Thoracic aorta (tissue), 2 donors: Measurements from ENCODE around the gene TMEM134. TPM values are rescaled to one million over a fixed set of nuclear protein-coding genes. Genes with fewer than 3 reads are reported as not detected.

Experiments
- ATAC-seq: fragments of 150-250 bp; one replicate; pipeline ENCODE4 v1.8.0; 2017; ENCODE audit warnings: low read depth; ENCODE audit not compliant: insufficient number of reproducible peaks, low FRiP score
- DNase-seq: peaks from one replicate; pipeline ENCODE4 v3.0.0-alpha.2; 2020; ENCODE audit warnings: low spot score
- H3K27ac ChIP-seq, 2 donors: fragments of 200-600 bp; sonication (generic); 1 replicate in 1 of 2; 2 replicates in 1 of 2; pipeline ENCODE4 v1.5.1; 2016; ENCODE audit warnings: mild to moderate bottlenecking in 2 of 2, moderate library complexity in 2 of 2
- H3K27me3 ChIP-seq: fragments of 200-600 bp; sonication (generic); replicated peaks from 2 replicates; pipeline ENCODE4 v1.6.0; 2016; ENCODE audit warnings: mild to moderate bottlenecking; ENCODE audit not compliant: insufficient read depth
- H3K36me3 ChIP-seq: fragments of 200-600 bp; sonication (generic); one replicate; pipeline ENCODE4 v1.5.1; 2016
- H3K4me1 ChIP-seq, 2 donors: fragments of 200-600 bp; sonication (generic); 1 replicate in 1 of 2; 2 replicates in 1 of 2; pipeline versions ENCODE4 v1.5.1 to v1.6.0; 2016; ENCODE audit warnings: low read depth in 2 of 2, mild to moderate bottlenecking in 1 of 2; ENCODE audit not compliant: control insufficient read depth in 1 of 2
- H3K4me3 ChIP-seq: fragments of 200-600 bp; sonication (generic); 2 replicates; pipeline ENCODE4 v1.5.1; 2016; ENCODE audit warnings: mild to moderate bottlenecking
- H3K9me3 ChIP-seq: fragments of 200-600 bp; sonication (generic); 2 replicates; pipeline ENCODE4 v1.5.1; 2016
- total RNA-seq, 2 donors: library from RNA; depleted of rRNA; stranded (reverse); fragments of >200 nt; gene quantifications; one replicate each; pipeline versions ENCODE4 v1.1.0 to v1.2.3, GENCODE V29; 2016
- TF ChIP-seq, protein P1 (sequence below): fragments of 200-600 bp; sonication (generic); IDR thresholded peaks from one replicate; pipeline ENCODE4 v1.5.1; 2019; ENCODE audit warnings: antibody characterized with exemption

TMEM134 gene
- total RNA-seq, 2 donors from 2014 or later = 66.7 to 67.7 TPM

DNA sequence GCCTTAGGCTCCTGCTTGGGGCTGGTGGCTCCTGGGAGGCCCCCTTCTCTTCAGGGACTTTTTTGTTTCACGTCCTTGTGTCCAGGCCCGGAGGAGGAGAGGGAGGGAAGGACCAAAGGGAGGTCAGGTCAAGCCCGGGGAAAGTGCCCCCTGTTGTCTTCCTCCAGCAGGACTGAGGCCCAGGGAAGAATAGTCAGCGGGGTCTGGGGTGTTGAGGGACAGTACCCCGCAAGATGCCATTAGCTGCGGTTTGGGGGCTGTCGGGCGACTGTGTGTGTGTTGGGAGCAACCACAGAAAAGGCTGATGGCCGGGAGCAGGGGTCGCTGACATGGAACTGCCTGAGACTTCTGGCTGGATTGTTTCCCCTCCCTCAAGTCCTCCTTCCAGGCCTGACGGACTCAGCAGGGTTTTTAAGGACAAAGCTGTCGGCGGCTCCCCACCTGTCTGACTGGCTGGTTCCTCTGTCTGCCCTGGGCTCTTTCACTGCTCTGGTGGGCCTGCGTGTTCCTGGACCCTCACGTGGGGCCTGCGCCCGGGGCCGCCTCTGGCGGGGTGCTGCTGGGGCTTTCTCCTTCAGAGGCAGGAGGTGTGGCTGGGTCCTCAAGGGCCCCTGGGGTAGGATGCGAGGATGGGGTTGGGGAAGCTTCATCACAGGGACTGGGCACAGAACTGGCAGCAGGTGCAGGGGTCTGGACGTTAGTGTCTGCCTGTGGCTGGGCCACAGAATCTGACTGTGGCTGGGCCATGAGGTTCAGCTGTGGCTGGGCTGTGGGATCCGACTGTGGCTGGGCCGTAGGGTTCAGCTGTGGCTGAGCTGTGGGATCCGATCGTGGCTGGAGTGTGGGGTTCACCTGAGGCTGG, 18.0 kb downstream of the TMEM134 start:
- no peak overlapping the region for H3K27ac ChIP-seq
- no peak for ATAC-seq
- H3K36me3 ChIP-seq = no peaks in the 10 kb centered on the region
- H3K4me3 ChIP-seq = no peak overlapping the region
- H3K9me3 ChIP-seq = no peaks in the 10 kb centered on the region
- TF ChIP-seq, protein P1, sequence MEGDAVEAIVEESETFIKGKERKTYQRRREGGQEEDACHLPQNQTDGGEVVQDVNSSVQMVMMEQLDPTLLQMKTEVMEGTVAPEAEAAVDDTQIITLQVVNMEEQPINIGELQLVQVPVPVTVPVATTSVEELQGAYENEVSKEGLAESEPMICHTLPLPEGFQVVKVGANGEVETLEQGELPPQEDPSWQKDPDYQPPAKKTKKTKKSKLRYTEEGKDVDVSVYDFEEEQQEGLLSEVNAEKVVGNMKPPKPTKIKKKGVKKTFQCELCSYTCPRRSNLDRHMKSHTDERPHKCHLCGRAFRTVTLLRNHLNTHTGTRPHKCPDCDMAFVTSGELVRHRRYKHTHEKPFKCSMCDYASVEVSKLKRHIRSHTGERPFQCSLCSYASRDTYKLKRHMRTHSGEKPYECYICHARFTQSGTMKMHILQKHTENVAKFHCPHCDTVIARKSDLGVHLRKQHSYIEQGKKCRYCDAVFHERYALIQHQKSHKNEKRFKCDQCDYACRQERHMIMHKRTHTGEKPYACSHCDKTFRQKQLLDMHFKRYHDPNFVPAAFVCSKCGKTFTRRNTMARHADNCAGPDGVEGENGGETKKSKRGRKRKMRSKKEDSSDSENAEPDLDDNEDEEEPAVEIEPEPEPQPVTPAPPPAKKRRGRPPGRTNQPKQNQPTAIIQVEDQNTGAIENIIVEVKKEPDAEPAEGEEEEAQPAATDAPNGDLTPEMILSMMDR = no peak
- no peak for DNase-seq
- no peaks in the 10 kb centered on the region for H3K27me3 ChIP-seq
- H3K4me1 ChIP-seq = no peaks in the 10 kb centered on the region

DNA sequence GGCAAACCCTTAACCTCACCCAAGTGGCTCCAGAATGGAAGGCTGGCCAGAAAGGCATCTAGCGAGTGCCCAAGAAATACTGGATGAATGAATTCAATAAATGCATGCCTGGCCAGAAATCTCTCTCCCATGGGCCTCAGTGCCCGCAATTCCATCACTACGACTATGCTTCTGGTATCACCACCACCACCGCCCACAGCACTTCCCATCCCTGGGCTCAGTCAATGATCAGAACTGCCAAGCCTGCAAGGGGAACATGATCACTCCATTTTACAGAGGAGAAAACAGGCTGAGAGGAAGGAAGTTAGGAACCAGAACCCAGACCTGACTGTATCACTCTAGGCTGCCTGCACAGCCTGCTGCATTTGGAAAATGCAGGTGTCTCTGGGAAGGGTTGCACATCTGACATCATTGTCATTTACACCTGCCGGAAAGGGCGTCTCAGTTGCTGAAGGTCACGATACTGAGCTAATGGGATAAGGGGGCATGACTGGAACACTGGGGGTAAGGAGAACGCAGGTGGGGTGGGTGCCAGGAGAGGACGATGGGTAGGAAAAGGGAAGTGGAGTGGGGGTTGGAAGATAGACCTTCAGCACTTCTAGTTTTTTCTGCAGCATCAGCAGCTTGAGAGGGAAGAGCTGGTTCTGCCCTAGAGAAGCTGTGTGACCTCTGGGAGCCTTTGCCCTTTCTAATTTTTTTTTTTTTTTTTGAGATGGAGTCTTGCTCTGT, 19.8 kb downstream of the TMEM134 start:
- DNase-seq (no peak), ATAC-seq (no peak)
- no peaks in the 10 kb centered on the region for H3K9me3 ChIP-seq
- H3K4me1 ChIP-seq = peaks cover 0 to 7% of the 10 kb centered on the region in 2 donors
- no peaks in the 10 kb centered on the region for H3K36me3 ChIP-seq
- no peaks in the 10 kb centered on the region for H3K27me3 ChIP-seq
- H3K4me3 ChIP-seq = no peak overlapping the region
- no peak overlapping the region for H3K27ac ChIP-seq
- TF ChIP-seq, protein P1 = no peak

DNA sequence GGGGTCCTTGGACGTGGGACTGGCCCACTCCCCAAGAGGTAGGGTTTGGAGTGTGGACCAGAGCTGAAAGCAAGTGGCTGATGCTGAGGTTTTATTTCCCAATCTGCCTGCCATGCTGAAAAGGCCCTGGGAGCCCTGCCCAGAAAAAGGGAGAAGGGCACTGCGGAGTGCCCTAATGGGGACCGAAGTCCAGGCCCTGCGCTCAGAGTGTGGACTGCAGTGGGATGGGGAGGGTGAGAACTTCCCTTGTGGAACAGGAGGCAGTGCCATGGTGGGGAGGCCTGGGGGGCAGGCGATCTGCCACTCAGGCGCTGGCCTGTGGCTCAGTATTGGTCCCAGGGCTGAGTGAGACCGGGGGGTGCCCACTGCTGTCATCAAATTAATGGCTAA, 20.8 kb downstream of the TMEM134 start:
- Histone ChIP-seq H3K36me3 (no peaks in the 10 kb centered on the region), H3K27ac (no peak overlapping the region), H3K4me3 (no peak overlapping the region), H3K4me1 (peaks cover 0 to 10% of the 10 kb centered on the region in 2 donors), H3K27me3 (no peaks in the 10 kb centered on the region), H3K9me3 (no peaks in the 10 kb centered on the region)
- TF ChIP-seq, protein P1 = no peak
- ATAC-seq = no peak
- no peak for DNase-seq

DNA sequence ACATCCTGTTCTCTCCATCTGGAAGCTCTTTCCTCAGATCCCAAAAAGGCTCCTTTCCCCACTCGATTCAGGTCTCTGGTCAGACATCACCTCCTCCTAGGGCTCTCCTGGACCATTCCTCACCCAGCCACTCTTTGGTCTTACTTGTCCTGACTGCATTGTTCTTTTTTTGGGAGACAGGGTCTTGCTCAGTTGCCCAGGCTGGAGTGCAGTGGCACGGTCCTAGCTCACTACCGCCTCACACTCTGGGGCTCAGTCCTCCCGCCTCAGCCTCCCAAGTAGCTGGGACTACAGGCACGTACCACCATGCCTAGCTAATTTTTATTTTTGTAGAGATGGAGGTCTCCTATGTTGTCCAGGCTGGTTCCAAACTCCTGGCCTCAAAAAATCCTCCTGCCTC, 23.5 kb downstream of the TMEM134 start:
- no peak overlapping the region for H3K27ac ChIP-seq
- H3K36me3 ChIP-seq = no peaks in the 10 kb centered on the region
- H3K27me3 ChIP-seq = no peaks in the 10 kb centered on the region
- DNase-seq (no peak), ATAC-seq (no peak)
- TF ChIP-seq, protein P1 = no peak
- no peaks in the 10 kb centered on the region for H3K9me3 ChIP-seq
- H3K4me1 ChIP-seq = peaks cover 7 to 22% of the 10 kb centered on the region in 2 donors
- no peak overlapping the region for H3K4me3 ChIP-seq
